GM10248 (cell line): ENCODE results near the gene PDGFRB.

Experiments used
- CTCF ChIA-PET: fragments of 300-600 bp; sonication (Branson Sonifier 250); formaldehyde crosslinking; extraction: SDS; loops from one replicate; lab custom pipeline; 2021; ENCODE audit warnings: antibody characterized with exemption; lab: Yijun Ruan, JAX
- POLR2A ChIA-PET: fragments of 350-650 bp; sonication (Branson Sonifier 250); formaldehyde crosslinking; extraction: SDS; loops from one replicate; lab custom pipeline; 2020; ENCODE audit warnings: antibody characterized with exemption; lab: Yijun Ruan, JAX
- DNase-seq: peaks from one replicate; pipeline ENCODE4 v3.0.0; 2012; ENCODE audit errors: extremely low spot score
- TF ChIP-seq, protein P1 (sequence below): IDR thresholded peaks from 2 replicates; pipeline ENCODE4 v1.5.1; 2012; ENCODE audit warnings: mild to moderate bottlenecking, low read depth; ENCODE audit errors: extremely low read depth, missing control alignments, control extremely low read depth

Gene PDGFRB

DNA sequence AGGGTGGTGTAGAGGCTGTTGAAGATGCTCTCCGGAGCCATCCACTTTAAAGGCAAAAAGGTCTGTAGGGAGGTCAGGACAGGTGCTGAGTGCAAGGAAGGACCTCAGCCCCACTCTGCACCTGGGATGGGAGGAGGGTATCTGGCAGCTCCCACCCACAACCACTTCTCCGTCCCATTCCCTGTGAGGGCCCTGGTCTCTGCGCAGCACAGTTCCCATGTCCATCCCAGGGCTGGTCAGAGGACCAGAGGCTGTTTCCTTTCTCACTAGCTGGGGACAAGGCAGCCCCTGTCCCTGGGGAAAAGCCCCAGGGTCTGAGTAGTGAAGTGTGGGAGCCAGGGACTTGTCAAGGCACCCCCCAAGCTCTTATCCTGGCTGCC is 35.6 kb downstream of the PDGFRB start:
- no peak for DNase-seq
- TF ChIP-seq, protein P1, sequence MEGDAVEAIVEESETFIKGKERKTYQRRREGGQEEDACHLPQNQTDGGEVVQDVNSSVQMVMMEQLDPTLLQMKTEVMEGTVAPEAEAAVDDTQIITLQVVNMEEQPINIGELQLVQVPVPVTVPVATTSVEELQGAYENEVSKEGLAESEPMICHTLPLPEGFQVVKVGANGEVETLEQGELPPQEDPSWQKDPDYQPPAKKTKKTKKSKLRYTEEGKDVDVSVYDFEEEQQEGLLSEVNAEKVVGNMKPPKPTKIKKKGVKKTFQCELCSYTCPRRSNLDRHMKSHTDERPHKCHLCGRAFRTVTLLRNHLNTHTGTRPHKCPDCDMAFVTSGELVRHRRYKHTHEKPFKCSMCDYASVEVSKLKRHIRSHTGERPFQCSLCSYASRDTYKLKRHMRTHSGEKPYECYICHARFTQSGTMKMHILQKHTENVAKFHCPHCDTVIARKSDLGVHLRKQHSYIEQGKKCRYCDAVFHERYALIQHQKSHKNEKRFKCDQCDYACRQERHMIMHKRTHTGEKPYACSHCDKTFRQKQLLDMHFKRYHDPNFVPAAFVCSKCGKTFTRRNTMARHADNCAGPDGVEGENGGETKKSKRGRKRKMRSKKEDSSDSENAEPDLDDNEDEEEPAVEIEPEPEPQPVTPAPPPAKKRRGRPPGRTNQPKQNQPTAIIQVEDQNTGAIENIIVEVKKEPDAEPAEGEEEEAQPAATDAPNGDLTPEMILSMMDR: no peak
- CTCF ChIA-PET: interaction anchor here (1.4 to 4.4 kb wide), 6 partner anchors 9 to 98 kb away, joined by 4 to 19 read pairs (median 6); no protein-coding TSS in a partner anchor
- POLR2A ChIA-PET: no interaction called here

DNA sequence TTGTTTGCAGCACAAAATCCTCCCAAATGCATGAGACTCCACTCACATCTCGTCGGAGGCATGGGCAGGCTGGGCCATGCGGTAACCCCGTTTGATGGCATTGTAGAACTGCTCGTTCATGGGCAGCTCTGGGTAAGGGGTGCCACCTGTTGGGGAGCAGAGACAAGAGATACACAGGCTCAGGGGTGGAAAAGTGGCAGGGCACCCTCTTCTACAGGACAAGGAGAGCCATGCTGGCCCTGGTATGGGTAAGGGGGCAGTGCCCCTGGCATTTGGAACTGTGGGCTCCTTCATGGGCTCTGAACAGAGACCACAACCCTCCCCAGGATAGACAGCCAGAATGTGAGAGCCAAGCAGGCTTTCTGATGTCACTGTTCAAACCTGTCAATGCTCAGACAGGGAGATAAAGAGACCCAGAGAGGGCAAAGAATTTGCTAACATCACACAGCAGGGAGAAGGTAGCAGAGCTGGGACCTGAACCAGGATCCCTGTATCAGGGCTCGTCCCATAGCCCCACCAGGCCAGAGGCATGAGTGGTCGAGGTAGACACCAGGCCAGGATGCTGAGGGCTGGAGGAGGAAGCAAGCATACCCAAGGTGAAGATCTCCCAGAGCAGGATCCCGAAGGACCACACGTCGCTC is 36.1 kb downstream of the PDGFRB start:
- DNase-seq: no peak
- CTCF ChIA-PET: interaction anchor here (1.4 to 4.4 kb wide), 6 partner anchors 8 to 99 kb away, joined by 4 to 19 read pairs (median 6); no protein-coding TSS in a partner anchor
- POLR2A ChIA-PET: no interaction called here
- TF ChIP-seq, protein P1: peak; percentile 37

DNA sequence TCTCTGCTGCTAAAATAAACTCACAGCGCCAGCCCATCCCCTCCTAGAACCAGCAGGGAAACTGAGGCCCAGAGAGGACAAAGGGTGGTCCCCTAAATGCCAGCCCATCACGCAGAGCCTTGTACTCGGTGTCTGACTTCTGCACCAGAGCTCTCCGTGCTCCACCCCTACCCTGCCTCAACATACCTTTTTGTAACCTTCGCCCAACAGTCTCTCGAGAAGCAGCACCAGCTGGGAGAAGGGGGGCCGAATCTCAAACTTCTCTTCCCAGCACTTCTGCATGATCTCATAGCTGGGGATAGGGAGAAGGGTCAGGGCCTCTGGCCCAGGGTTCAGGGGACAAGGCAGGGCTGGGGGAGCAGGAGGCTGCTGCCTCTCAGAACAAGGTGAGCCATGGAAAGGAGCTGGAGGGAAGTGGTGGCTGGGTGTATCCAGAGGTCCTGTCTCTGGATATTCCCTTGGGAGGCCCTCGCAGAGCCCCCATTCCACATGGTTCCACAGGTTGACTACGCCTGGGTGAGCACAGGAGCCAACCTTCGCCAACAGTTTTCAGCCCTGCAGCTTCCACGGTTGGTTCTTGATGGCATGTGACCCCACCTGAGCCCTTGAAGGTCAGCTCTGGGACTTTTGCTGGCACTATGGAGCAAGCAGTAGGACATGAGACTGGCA is 37.0 kb downstream of the PDGFRB start:
- ChIA-PET CTCF (interaction anchor here (1.8 to 4.4 kb wide), 4 partner anchors 10 to 100 kb away, joined by 4 to 19 read pairs (median 8); no protein-coding TSS in a partner anchor), POLR2A (no interaction called here)
- DNase-seq: no peak
- TF ChIP-seq, protein P1: no peak

DNA sequence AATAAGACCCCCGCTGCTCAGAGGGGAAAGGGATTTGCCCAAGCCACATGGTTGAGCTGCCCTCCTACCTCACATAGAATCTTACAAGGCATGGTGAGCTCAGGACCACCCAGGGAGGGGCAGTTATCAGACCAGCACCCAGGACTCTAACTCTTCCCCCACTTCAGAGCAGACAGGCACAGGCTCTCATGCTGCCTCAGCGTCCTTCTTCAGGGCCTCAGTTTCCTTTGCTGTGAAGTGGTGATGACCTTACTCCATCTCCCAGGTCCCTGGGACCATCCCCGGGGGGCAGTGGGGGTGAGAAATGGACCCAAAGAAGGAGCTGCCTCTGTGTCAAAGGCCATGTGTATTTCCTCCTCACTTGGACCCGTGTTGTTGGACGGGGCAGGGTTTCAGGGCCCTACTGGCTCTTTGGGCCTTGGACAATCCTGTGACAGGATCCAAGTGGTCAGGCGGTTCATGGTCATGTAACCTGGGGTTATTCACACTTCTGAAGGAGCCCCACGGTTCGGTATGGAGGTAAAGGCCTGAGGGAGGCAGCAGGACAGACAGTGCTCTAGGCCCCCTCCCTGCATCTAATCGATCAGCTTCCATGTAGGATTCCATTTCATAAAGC is 37.6 kb downstream of the PDGFRB start:
- no peak for DNase-seq
- ChIA-PET CTCF (interaction anchor here (1.3 to 2.5 kb wide), 3 partner anchors 9 to 100 kb away, joined by 5 to 10 read pairs (median 6); no protein-coding TSS in a partner anchor), POLR2A (no interaction called here)
- TF ChIP-seq, protein P1: no peak

DNA sequence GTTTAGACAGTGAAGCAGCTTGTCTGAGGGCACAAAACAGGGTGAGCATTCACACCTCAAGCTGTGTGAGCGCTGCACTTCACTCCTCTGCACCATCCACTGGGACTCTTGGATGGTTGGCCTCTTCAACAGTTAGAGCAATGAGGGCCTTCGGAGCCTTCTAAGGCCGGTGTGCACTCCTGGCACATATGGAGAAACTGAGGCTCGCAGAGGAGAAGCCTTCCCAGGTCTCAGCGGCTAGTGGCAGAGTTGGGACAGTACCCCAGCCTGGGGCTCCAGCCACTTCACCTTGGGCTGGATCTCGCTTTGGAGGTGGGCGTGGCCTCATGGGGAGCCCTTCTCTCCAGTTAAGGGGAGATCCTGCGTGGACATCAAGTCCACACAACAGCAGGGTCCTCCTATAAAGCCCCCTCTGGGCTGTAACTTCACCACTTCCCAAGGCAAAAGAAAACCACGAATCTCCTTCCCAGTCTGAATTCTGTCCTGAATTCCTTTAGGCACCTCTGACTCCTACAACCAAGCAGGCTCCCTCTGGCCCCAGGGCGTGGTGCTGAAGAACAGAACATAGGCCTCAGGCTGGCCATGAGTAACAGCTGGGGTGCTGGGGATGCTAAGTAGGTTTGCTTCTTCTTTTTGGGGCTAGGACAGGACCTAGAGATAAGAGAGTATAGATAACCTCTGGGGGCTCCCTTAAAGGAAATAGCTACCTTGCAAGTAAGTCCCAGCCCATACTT is 38.8 kb downstream of the PDGFRB start:
- TF ChIP-seq, protein P1: no peak
- no peak for DNase-seq
- CTCF ChIA-PET: interaction anchor here (1.3 kb wide), 2 partner anchors 10 to 14 kb away, joined by 4 to 6 read pairs; no protein-coding TSS in a partner anchor
- POLR2A ChIA-PET: no interaction called here
